ENCODE results near the gene AEBP2.

DNA sequence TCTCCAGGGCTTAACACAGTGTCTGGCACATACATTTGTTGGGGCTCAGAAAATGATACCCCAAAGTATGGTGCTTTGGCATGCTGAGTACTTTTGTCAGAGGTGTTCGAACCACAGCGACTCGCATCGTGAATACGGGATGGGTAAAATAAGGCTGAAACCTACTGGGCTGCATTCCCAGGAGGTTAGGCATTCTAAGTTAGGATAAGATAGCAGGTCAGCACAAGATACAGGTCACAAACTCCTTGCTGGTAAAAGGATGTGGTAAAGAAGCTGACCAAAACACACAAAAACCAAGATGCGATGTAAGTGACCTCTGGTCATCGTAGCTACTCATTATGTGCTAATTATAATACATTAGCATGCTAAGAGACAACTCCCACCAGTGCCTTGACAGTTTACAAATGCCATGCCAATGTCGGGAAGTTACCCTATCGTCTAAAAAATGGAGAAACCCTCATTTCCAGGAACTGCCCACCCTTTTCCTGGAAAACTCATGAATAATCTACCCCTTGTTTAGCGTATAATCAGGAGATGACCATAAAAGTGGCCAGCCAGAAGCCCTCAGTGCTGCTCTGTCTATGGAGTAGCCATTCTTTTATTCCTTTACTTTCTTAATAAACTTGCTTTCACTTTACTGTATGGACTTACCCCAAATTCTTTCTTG lies 3.3 kb upstream of the AEBP2 start:
- TF ChIP-seq TAF1 (IDR thresholded peaks at IDR 0.05; ENCODE audit: low read depth) (no peak), RAD21 (IDR thresholded peaks at IDR 0.05; ENCODE audit: low read depth) (no peak), NFIC (IDR thresholded peaks at IDR 0.05) (no peak), YY1 (IDR thresholded peaks at IDR 0.05; ENCODE audit: low read depth) (no peak), CEBPB (IDR thresholded peaks at IDR 0.05) (no peak), CREB1 (IDR thresholded peaks at IDR 0.05; ENCODE audit: low read depth) (no peak), FOXM1 (IDR thresholded peaks at IDR 0.05; ENCODE audit: borderline replicate concordance, low read depth) (no peak), EP300 (IDR thresholded peaks at IDR 0.05; ENCODE audit: borderline replicate concordance) (no peak), EGR1 (IDR thresholded peaks at IDR 0.05) (no peak), TEAD4 (IDR thresholded peaks at IDR 0.05) (no peak), TCF12 (IDR thresholded peaks at IDR 0.05; ENCODE audit: low read depth) (no peak)
- TF ChIP-seq, protein P1, sequence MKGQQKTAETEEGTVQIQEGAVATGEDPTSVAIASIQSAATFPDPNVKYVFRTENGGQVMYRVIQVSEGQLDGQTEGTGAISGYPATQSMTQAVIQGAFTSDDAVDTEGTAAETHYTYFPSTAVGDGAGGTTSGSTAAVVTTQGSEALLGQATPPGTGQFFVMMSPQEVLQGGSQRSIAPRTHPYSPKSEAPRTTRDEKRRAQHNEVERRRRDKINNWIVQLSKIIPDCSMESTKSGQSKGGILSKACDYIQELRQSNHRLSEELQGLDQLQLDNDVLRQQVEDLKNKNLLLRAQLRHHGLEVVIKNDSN (IDR thresholded peaks at IDR 0.05) = no peak
- TF ChIP-seq, protein P2, sequence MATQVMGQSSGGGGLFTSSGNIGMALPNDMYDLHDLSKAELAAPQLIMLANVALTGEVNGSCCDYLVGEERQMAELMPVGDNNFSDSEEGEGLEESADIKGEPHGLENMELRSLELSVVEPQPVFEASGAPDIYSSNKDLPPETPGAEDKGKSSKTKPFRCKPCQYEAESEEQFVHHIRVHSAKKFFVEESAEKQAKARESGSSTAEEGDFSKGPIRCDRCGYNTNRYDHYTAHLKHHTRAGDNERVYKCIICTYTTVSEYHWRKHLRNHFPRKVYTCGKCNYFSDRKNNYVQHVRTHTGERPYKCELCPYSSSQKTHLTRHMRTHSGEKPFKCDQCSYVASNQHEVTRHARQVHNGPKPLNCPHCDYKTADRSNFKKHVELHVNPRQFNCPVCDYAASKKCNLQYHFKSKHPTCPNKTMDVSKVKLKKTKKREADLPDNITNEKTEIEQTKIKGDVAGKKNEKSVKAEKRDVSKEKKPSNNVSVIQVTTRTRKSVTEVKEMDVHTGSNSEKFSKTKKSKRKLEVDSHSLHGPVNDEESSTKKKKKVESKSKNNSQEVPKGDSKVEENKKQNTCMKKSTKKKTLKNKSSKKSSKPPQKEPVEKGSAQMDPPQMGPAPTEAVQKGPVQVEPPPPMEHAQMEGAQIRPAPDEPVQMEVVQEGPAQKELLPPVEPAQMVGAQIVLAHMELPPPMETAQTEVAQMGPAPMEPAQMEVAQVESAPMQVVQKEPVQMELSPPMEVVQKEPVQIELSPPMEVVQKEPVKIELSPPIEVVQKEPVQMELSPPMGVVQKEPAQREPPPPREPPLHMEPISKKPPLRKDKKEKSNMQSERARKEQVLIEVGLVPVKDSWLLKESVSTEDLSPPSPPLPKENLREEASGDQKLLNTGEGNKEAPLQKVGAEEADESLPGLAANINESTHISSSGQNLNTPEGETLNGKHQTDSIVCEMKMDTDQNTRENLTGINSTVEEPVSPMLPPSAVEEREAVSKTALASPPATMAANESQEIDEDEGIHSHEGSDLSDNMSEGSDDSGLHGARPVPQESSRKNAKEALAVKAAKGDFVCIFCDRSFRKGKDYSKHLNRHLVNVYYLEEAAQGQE (IDR thresholded peaks at IDR 0.05; ENCODE audit: low read depth) = no peak
- TF ChIP-seq, protein P3, sequence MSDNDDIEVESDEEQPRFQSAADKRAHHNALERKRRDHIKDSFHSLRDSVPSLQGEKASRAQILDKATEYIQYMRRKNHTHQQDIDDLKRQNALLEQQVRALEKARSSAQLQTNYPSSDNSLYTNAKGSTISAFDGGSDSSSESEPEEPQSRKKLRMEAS (IDR thresholded peaks at IDR 0.05) = no peak
